Neuronal stem cell (in vitro differentiated cells): Measurements from ENCODE around the gene ATP8A1.

Experiments
- DNase-seq: peaks from one replicate; pipeline ENCODE4 v3.0.0-alpha.2; 2013; ENCODE audit warnings: low spot score
- H2AFZ ChIP-seq: one replicate; pipeline ENCODE4 v1.6.1; 2013; ENCODE audit warnings: mild to moderate bottlenecking, low read length, inconsistent platforms
- H2AK5ac ChIP-seq: 2 replicates; pipeline ENCODE4 v1.6.1; 2013; ENCODE audit warnings: low read depth, mild to moderate bottlenecking, inconsistent platforms, low read length, moderate library complexity, mixed read lengths
- H2BK120ac ChIP-seq: 2 replicates; pipeline ENCODE4 v1.6.1; 2013; ENCODE audit warnings: low read depth, mild to moderate bottlenecking, inconsistent platforms, low read length, moderate library complexity, mixed read lengths
- H2BK12ac ChIP-seq: one replicate; pipeline ENCODE4 v1.6.1; 2013; ENCODE audit warnings: low read length, inconsistent platforms
- H2BK15ac ChIP-seq: 2 replicates; pipeline ENCODE4 v1.6.1; 2013; ENCODE audit warnings: mild to moderate bottlenecking, low read length, inconsistent platforms, mixed read lengths
- H2BK5ac ChIP-seq: one replicate; pipeline ENCODE4 v1.6.1; 2013; ENCODE audit warnings: inconsistent platforms, mild to moderate bottlenecking, low read length, moderate library complexity
- H3K14ac ChIP-seq: one replicate; pipeline ENCODE4 v1.6.1; 2013; ENCODE audit warnings: low read length, inconsistent platforms
- H3K18ac ChIP-seq: 2 replicates; pipeline ENCODE4 v1.6.1; 2013; ENCODE audit warnings: low read length, inconsistent platforms
- H3K23ac ChIP-seq: 2 replicates; pipeline ENCODE4 v1.6.1; 2013; ENCODE audit warnings: low read depth, mild to moderate bottlenecking, mixed read lengths, low read length, inconsistent platforms; ENCODE audit not compliant: poor library complexity
- H3K27ac ChIP-seq: replicated peaks from 3 replicates; pipeline ENCODE4 v1.5.1; 2013; ENCODE audit warnings: low read length, inconsistent platforms
- H3K27me3 ChIP-seq, 3 experiments: 2 replicates each; pipeline ENCODE4 v1.6.1; 2013; ENCODE audit warnings: low read length in 3 of 3, mild to moderate bottlenecking in 2 of 3, inconsistent platforms in 1 of 3, low read depth in 1 of 3, mixed read lengths in 1 of 3, moderate library complexity in 1 of 3; ENCODE audit not compliant: control insufficient read depth in 3 of 3, insufficient read depth in 3 of 3
- H3K36me3 ChIP-seq, 2 donors: replicated peaks in 1 of 2; 2 replicates each; pipeline ENCODE4 v1.6.1; 2013; ENCODE audit warnings: low read length in 2 of 2; ENCODE audit not compliant: control insufficient read depth in 2 of 2, insufficient read depth in 2 of 2
- H3K4ac ChIP-seq: 2 replicates; pipeline ENCODE4 v1.6.1; 2013; ENCODE audit warnings: inconsistent platforms, mild to moderate bottlenecking, low read length, moderate library complexity
- H3K4me1 ChIP-seq, 2 donors: 1 replicate in 1 of 2; 2 replicates in 1 of 2; pipeline ENCODE4 v1.6.1; 2013; ENCODE audit warnings: low read length in 2 of 2, low read depth in 1 of 2; ENCODE audit not compliant: control insufficient read depth in 2 of 2, insufficient read depth in 1 of 2
- H3K4me2 ChIP-seq: one replicate; pipeline ENCODE4 v1.6.1; 2013; ENCODE audit warnings: mild to moderate bottlenecking, low read length, inconsistent platforms; ENCODE audit not compliant: insufficient read depth, poor library complexity, severe bottlenecking
- H3K4me3 ChIP-seq, 2 donors: 2 replicates each; pipeline ENCODE4 v1.5.1; 2013; ENCODE audit warnings: low read length in 2 of 2, mild to moderate bottlenecking in 2 of 2, inconsistent platforms in 1 of 2, moderate library complexity in 1 of 2
- H3K79me1 ChIP-seq: one replicate; pipeline ENCODE4 v1.6.1; 2013; ENCODE audit warnings: low read depth, mild to moderate bottlenecking, inconsistent platforms, low read length, moderate library complexity
- H3K9ac ChIP-seq: one replicate; pipeline ENCODE4 v1.6.1; 2013; ENCODE audit warnings: mild to moderate bottlenecking, low read depth, low read length, inconsistent platforms; ENCODE audit not compliant: poor library complexity
- H3K9me3 ChIP-seq, 2 donors: replicated peaks in 1 of 2; 2 replicates each; pipeline versions ENCODE3 to v1.6.1; 2013; ENCODE audit warnings: low read length in 2 of 2, mild to moderate bottlenecking in 2 of 2, inconsistent platforms in 1 of 2, low read depth in 1 of 2, mixed read lengths in 1 of 2, moderate library complexity in 1 of 2; ENCODE audit not compliant: control insufficient read depth in 2 of 2, insufficient read depth in 1 of 2
- H4K8ac ChIP-seq: one replicate; pipeline ENCODE4 v1.6.1; 2013; ENCODE audit warnings: low read depth, mild to moderate bottlenecking, inconsistent platforms, low read length, moderate library complexity
- H4K91ac ChIP-seq: one replicate; pipeline ENCODE4 v1.6.1; 2013; ENCODE audit warnings: low read length, low read depth, mild to moderate bottlenecking, inconsistent platforms; ENCODE audit not compliant: poor library complexity
- WGBS, 2 donors: extraction: QIAGEN DNeasy Blood & Tissue Kit; methylation state at CpG; one replicate each; pipeline ENCODE4 v1.1.7; 2013; ENCODE audit warnings: missing lambda C conversion rate in 2 of 2, mixed read lengths in 1 of 2; ENCODE audit not compliant: insufficient read length in 2 of 2, insufficient replicate concordance in 1 of 2; ENCODE audit errors: extremely low coverage in 2 of 2; 5-methylcytosine and 5-hydroxymethylcytosine counted together

Gene ATP8A1

DNA sequence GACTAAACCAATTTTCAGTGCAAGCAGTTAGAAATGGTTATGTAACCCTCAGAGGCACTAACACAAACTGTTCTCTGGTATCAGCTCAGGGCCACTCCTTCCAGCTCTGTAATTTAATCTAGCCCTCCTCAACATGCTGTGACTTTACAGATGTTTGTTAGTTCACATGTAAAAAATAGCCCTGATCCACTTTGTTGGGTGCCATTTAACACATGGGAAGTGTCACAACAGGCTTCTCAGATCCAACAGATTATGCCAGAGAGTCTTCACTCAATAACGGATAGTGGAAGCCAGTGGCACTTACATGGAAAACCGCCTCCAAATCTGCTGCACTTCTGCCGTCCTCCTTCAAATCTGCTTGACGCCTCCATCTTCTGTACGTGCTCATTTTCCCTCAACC lies 51.6 kb downstream of the ATP8A1 start:
- H3K9me3 ChIP-seq, result no peaks in the 10 kb centered on the region
- no peak overlapping the region for H2BK12ac ChIP-seq
- no peak overlapping the region for H3K9ac ChIP-seq
- H2BK15ac ChIP-seq, result no peak overlapping the region
- H4K91ac ChIP-seq, result no peak overlapping the region
- H2AK5ac ChIP-seq, result no peak overlapping the region
- no peak for DNase-seq
- H3K36me3 ChIP-seq, result no peaks in the 10 kb centered on the region
- H2AFZ ChIP-seq, result no peak overlapping the region
- no peak overlapping the region for H3K18ac ChIP-seq
- no peak overlapping the region for H3K4me2 ChIP-seq
- no peak overlapping the region for H3K23ac ChIP-seq
- no peaks in the 10 kb centered on the region for H3K4me1 ChIP-seq
- no peaks in the 10 kb centered on the region for H3K79me1 ChIP-seq
- H3K27ac ChIP-seq, result no peak overlapping the region
- H2BK5ac ChIP-seq, result no peak overlapping the region
- no CpG with 5 or more reads among the region's 5 CpGs for WGBS, 2 donors
- no peak overlapping the region for H4K8ac ChIP-seq
- no peak overlapping the region for H2BK120ac ChIP-seq
- H3K4me3 ChIP-seq, result no peak overlapping the region
- H3K4ac ChIP-seq, result no peak overlapping the region
- no peaks in the 10 kb centered on the region for H3K27me3 ChIP-seq
- H3K14ac ChIP-seq, result no peak overlapping the region

DNA sequence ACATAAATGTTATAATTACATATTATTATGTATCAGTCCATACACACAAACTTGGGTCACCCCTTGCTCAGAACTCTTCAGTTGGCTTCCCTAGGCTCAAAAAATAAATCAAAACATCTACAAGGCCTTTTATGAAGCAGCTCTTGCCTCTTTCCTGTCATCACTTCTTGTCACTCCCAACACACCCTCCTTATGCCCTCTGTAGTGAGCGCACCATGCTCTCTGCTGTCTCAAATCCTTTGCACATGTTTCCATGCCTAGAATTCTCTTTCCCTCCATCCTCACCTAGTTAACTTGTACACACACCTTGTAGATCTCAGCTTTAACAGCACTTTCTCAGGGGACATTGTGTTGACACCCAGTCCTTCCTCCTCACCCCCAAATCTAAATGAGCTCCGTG lies 53.0 kb downstream of the ATP8A1 start:
- Histone ChIP-seq H3K9me3 (no peaks in the 10 kb centered on the region), H2BK15ac (no peak overlapping the region), H3K4me1 (no peaks in the 10 kb centered on the region), H3K27me3 (no peaks in the 10 kb centered on the region), H3K14ac (no peak overlapping the region), H3K79me1 (no peaks in the 10 kb centered on the region), H2AK5ac (no peak overlapping the region), H3K23ac (no peak overlapping the region), H2AFZ (no peak overlapping the region), H3K9ac (no peak overlapping the region), H3K18ac (no peak overlapping the region), H4K8ac (no peak overlapping the region), H3K36me3 (no peaks in the 10 kb centered on the region), H2BK5ac (no peak overlapping the region), H3K4me2 (no peak overlapping the region), H3K27ac (no peak overlapping the region), H3K4me3 (no peak overlapping the region), H2BK12ac (no peak overlapping the region), H4K91ac (no peak overlapping the region), H3K4ac (no peak overlapping the region), H2BK120ac (no peak overlapping the region)
- no CpG with 5 or more reads among the region's 2 CpGs for WGBS, 2 donors
- DNase-seq, result no peak

DNA sequence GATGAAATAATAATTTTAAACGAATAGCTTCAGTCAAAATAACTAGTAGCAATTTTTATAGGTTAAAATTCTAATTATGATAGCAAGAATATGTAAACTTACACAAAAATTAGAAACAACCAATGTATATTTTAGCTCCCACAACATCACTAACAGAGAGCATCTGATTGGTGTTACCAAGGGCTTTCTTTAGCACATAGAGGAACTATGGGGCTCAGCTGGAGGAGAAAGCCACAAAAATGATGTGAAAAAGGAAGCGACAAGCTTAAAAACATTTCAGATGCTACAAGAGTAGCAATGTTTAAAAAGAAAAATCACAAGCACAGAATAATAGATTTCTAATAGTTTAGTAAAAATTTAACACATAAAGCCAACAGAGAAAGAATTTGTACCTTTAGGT lies 56.3 kb downstream of the ATP8A1 start:
- WGBS, 2 donors, result no CpG with 5 or more reads among the region's 2 CpGs
- no peak overlapping the region for H3K4me2 ChIP-seq
- H2BK5ac ChIP-seq, result no peak overlapping the region

DNA sequence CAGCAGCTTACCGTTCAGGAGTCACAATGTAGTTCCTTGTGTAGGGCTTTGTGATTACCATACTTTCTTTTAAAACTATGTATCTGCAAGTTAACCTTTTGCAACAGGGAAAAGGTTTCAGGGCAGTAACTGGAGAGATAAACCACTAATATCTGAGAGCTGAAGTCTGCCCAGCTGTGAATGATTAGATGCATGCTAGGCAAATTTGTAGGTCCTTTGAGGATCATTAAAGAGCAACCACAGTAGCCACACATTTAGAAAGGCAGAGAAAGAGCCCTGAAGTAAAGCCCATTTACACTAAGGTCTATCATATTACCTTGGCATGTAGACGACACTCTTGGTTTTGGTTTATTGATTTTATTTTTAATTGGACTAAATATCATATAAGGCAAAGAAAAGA lies 60.0 kb downstream of the ATP8A1 start:
- no peaks in the 10 kb centered on the region for H3K9me3 ChIP-seq
- no peak overlapping the region for H3K14ac ChIP-seq
- no peaks in the 10 kb centered on the region for H3K79me1 ChIP-seq
- no peak overlapping the region for H4K91ac ChIP-seq
- no CpG with 5 or more reads among the region's 2 CpGs for WGBS, 2 donors
- no peak overlapping the region for H2BK12ac ChIP-seq
- no peak overlapping the region for H2BK5ac ChIP-seq
- H3K27me3 ChIP-seq, result no peaks in the 10 kb centered on the region
- no peak overlapping the region for H2AFZ ChIP-seq
- H3K4ac ChIP-seq, result no peak overlapping the region
- H4K8ac ChIP-seq, result no peak overlapping the region
- no peak overlapping the region for H3K9ac ChIP-seq
- no peak overlapping the region for H3K18ac ChIP-seq
- H3K27ac ChIP-seq, result no peak overlapping the region
- no peaks in the 10 kb centered on the region for H3K36me3 ChIP-seq
- no peak overlapping the region for H2BK15ac ChIP-seq
- no peak overlapping the region for H3K23ac ChIP-seq
- H3K4me1 ChIP-seq, result no peaks in the 10 kb centered on the region
- H3K4me2 ChIP-seq, result no peak overlapping the region
- no peak for DNase-seq
- H3K4me3 ChIP-seq, result no peak overlapping the region
- no peak overlapping the region for H2AK5ac ChIP-seq
- no peak overlapping the region for H2BK120ac ChIP-seq

More for the DNA sequence above, 56.3 kb downstream of the ATP8A1 start:
- H3K4ac ChIP-seq, result no peak overlapping the region
- H3K36me3 ChIP-seq, result no peaks in the 10 kb centered on the region
- no peak overlapping the region for H3K23ac ChIP-seq
- no peak overlapping the region for H3K27ac ChIP-seq
- no peak overlapping the region for H4K8ac ChIP-seq
- no peak overlapping the region for H3K14ac ChIP-seq
- no peak overlapping the region for H2AFZ ChIP-seq
- H2AK5ac ChIP-seq, result no peak overlapping the region
- H3K18ac ChIP-seq, result no peak overlapping the region
- no peaks in the 10 kb centered on the region for H3K4me1 ChIP-seq
- H2BK15ac ChIP-seq, result no peak overlapping the region
- H3K4me3 ChIP-seq, result no peak overlapping the region
- H4K91ac ChIP-seq, result no peak overlapping the region
- H2BK12ac ChIP-seq, result no peak overlapping the region
- no peak overlapping the region for H3K9ac ChIP-seq
- no peak for DNase-seq
- H3K79me1 ChIP-seq, result no peaks in the 10 kb centered on the region
- H3K9me3 ChIP-seq, result no peaks in the 10 kb centered on the region
- H2BK120ac ChIP-seq, result no peak overlapping the region
- H3K27me3 ChIP-seq, result no peaks in the 10 kb centered on the region
